ENCODE results near the gene JADE1.

DNA sequence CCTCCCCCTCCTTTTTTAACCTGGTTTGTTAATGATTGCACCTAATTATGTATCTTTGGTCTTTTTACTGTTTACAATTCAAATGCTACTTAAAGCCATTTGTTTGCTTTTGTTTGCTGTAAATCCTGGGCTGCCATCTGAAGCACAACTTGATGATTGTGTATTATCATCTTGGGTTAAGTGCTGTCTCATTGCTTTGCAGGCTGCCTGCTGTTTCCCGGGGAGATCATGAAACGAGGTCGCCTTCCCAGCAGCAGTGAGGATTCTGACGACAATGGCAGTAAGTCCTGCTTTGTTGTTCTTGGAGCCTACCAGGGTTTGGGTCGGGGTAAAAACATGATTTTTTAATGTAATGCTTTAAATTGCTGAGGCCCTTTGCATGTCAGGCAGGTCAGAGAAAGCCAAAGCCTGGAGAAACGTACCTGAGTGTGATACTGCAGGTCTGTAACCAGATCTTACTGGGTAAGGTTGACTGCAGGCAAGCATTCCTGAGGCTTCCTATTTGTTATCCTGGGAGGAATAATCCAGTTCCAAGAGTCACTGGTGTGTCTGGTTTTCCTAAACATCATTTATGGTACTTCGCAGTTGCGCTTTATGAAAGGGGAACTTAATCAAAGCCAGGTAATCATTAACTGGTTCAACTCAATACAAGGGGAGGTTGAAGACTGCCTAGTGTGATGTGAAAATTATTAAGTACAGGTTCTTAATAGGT lies 22.2 kb downstream of the JADE1 start:
- TF ChIP-seq, protein P1, sequence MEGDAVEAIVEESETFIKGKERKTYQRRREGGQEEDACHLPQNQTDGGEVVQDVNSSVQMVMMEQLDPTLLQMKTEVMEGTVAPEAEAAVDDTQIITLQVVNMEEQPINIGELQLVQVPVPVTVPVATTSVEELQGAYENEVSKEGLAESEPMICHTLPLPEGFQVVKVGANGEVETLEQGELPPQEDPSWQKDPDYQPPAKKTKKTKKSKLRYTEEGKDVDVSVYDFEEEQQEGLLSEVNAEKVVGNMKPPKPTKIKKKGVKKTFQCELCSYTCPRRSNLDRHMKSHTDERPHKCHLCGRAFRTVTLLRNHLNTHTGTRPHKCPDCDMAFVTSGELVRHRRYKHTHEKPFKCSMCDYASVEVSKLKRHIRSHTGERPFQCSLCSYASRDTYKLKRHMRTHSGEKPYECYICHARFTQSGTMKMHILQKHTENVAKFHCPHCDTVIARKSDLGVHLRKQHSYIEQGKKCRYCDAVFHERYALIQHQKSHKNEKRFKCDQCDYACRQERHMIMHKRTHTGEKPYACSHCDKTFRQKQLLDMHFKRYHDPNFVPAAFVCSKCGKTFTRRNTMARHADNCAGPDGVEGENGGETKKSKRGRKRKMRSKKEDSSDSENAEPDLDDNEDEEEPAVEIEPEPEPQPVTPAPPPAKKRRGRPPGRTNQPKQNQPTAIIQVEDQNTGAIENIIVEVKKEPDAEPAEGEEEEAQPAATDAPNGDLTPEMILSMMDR (conservative IDR thresholded peaks at IDR 0.05; ENCODE audit: low read depth, low read length) = no peak
- TF ChIP-seq MXI1 (IDR thresholded peaks at IDR 0.05; ENCODE audit: borderline replicate concordance, low read depth, low read length) = no peak
- TF ChIP-seq POLR2A (IDR thresholded peaks at IDR 0.05; ENCODE audit: low read depth, low read length) = no peak
- TF ChIP-seq RFX5 (IDR thresholded peaks at IDR 0.05; ENCODE audit: low read depth, low read length) = no peak
- no peak for TF ChIP-seq RAD21 (IDR thresholded peaks at IDR 0.05; ENCODE audit: low read length)
- no peak for TF ChIP-seq SMC3 (IDR thresholded peaks at IDR 0.05; ENCODE audit: low read depth, low read length)
- TF ChIP-seq RCOR1 (IDR thresholded peaks at IDR 0.05; ENCODE audit: insufficient replicate concordance, low read length) = no peak
- TF ChIP-seq CHD1 (IDR thresholded peaks at IDR 0.05; ENCODE audit: low read depth, low read length) = no peak
- TF ChIP-seq, protein P2, sequence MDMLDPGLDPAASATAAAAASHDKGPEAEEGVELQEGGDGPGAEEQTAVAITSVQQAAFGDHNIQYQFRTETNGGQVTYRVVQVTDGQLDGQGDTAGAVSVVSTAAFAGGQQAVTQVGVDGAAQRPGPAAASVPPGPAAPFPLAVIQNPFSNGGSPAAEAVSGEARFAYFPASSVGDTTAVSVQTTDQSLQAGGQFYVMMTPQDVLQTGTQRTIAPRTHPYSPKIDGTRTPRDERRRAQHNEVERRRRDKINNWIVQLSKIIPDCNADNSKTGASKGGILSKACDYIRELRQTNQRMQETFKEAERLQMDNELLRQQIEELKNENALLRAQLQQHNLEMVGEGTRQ (IDR thresholded peaks at IDR 0.05; ENCODE audit: low read depth, low read length) = no peak
